HepG2 (cell line): ENCODE results near the gene NINL. TPM values are rescaled to one million over a fixed set of nuclear protein-coding genes. Genes with fewer than 3 reads are reported as not detected.
A peak's percentile ranks its signal among the peaks of the same experiment; 100 is the strongest.

Source experiments
- ASH2L ChIP-seq: fragments of 300-600, 200-600 bp; sonication (generic); IDR thresholded peaks from 2 replicates; pipeline ENCODE4 v1.7.0; 2017; ENCODE audit warnings: low read depth, mild to moderate bottlenecking, moderate library complexity, mixed read lengths, low read length; ENCODE audit not compliant: insufficient read length
- ATF4 ChIP-seq, 2 experiments: fragments of 450-650 bp in 1 of 2; sonication (generic) in 1 of 2; formaldehyde crosslinking; IDR thresholded peaks; 2 replicates each; pipeline versions ENCODE4 v1.5.0 to v1.8.0; 2020 to 2022; ENCODE audit warnings: mild to moderate bottlenecking in 1 of 2, missing genetic modification reagents in 1 of 2
- CCDC6 ChIP-seq: sonication (generic); formaldehyde crosslinking; IDR thresholded peaks from 2 replicates; pipeline ENCODE4 v1.8.1; 2022; ENCODE audit warnings: mild to moderate bottlenecking, missing genetic modification reagents, moderate library complexity
- CREB1 ChIP-seq, 2 experiments: fragments of 450-650 bp in 1 of 2; IDR thresholded peaks; 2 replicates each; pipeline ENCODE4 v1.6.1; 2016 to 2017; ENCODE audit warnings: control low read depth in 1 of 2, mild to moderate bottlenecking in 1 of 2, missing compliant biosample characterization in 1 of 2, missing genetic modification characterization in 1 of 2
- HMG20B ChIP-seq: conservative IDR thresholded peaks from 2 replicates; pipeline ENCODE4 v1.6.1; 2016; ENCODE audit warnings: missing genetic modification reagents, missing compliant biosample characterization
- HOXA9 ChIP-seq: sonication (generic); formaldehyde crosslinking; IDR thresholded peaks from 2 replicates; pipeline ENCODE4 v1.8.1; 2022; ENCODE audit warnings: missing genetic modification reagents, mild to moderate bottlenecking, moderate library complexity, borderline replicate concordance
- KAT8 ChIP-seq: IDR thresholded peaks from 2 replicates; pipeline ENCODE4 v1.6.1; 2016; ENCODE audit warnings: missing genetic modification reagents, missing compliant biosample characterization
- KDM2A ChIP-seq: sonication (generic); formaldehyde crosslinking; IDR thresholded peaks from 2 replicates; pipeline ENCODE4 v1.4.0; 2020; ENCODE audit warnings: low read depth, missing genetic modification reagents, borderline replicate concordance
- KLF16 ChIP-seq, 2 experiments: sonication (generic) in 1 of 2; formaldehyde crosslinking in 1 of 2; IDR thresholded peaks; 2 replicates each; pipeline versions ENCODE4 v1.6.1 to v1.8.0; 2016 to 2023; ENCODE audit warnings: missing genetic modification reagents in 2 of 2, missing compliant biosample characterization in 1 of 2
- MTA1 ChIP-seq: sonication (generic); formaldehyde crosslinking; IDR thresholded peaks from 2 replicates; pipeline ENCODE4 v1.4.0; 2020; ENCODE audit warnings: missing genetic modification reagents, mild to moderate bottlenecking, borderline replicate concordance
- MXD4 ChIP-seq: IDR thresholded peaks from 2 replicates; pipeline ENCODE4 v1.6.1; 2016; ENCODE audit warnings: mild to moderate bottlenecking, missing biosample characterization, missing genetic modification reagents
- RCOR2 ChIP-seq: IDR thresholded peaks from 2 replicates; pipeline ENCODE4 v1.6.1; 2016; ENCODE audit warnings: missing biosample characterization, missing genetic modification reagents
- SALL1 ChIP-seq: sonication (generic); formaldehyde crosslinking; IDR thresholded peaks from 2 replicates; pipeline ENCODE4 v1.8.0; 2022; ENCODE audit warnings: mild to moderate bottlenecking, missing genetic modification reagents
- TEAD3 ChIP-seq: optimal IDR thresholded peaks from 2 replicates; pipeline ENCODE3; 2016; ENCODE audit warnings: borderline replicate concordance
- ZNF124 ChIP-seq: sonication (generic); formaldehyde crosslinking; IDR thresholded peaks from 2 replicates; pipeline ENCODE4 v1.4.0; 2020; ENCODE audit warnings: missing genetic modification reagents
- ZNF20 ChIP-seq: sonication (generic); formaldehyde crosslinking; IDR thresholded peaks from 2 replicates; pipeline ENCODE4 v1.4.0; 2020; ENCODE audit warnings: mild to moderate bottlenecking, moderate library complexity, missing genetic modification reagents
- ZNF317 ChIP-seq: sonication (generic); formaldehyde crosslinking; IDR thresholded peaks from 2 replicates; pipeline ENCODE4 v1.5.0; 2020; ENCODE audit warnings: mild to moderate bottlenecking, missing genetic modification reagents
- ZNF326 ChIP-seq: sonication (generic); formaldehyde crosslinking; IDR thresholded peaks from 2 replicates; pipeline ENCODE4 v1.4.0; 2020; ENCODE audit warnings: missing genetic modification reagents, borderline replicate concordance
- ZNF713 ChIP-seq: sonication (generic); formaldehyde crosslinking; IDR thresholded peaks from 2 replicates; pipeline ENCODE4 v1.4.0; 2020; ENCODE audit warnings: mild to moderate bottlenecking, missing genetic modification reagents
- ZNF782 ChIP-seq: sonication (generic); formaldehyde crosslinking; IDR thresholded peaks from 2 replicates; pipeline ENCODE4 v1.4.0; 2020; ENCODE audit warnings: missing genetic modification reagents, mild to moderate bottlenecking, borderline replicate concordance
- polyA plus RNA-seq, 8 experiments: library from polyadenylated mRNA; depleted of rRNA in 3 of 8; stranded (reverse) in 7 of 8; unstranded in 1 of 8; fragments of >200 nt; fragmentation: Illumina TruSeq in 4 of 8; extraction: Trizol in 4 of 8; gene quantifications; 2 replicates each; pipeline versions ENCODE4 v1.2.1 to v1.2.3, GENCODE V29; 2011 to 2016; ENCODE audit warnings: low read depth in 4 of 8, missing spikeins in 1 of 8, mixed read lengths in 1 of 8; ENCODE audit not compliant: insufficient read depth in 1 of 8
- total RNA-seq, 5 experiments: library from RNA; depleted of rRNA; stranded (reverse); fragments of >200 nt; fragmentation: Illumina TruSeq; extraction: Trizol; gene quantifications; 2 replicates each; pipeline ENCODE4 v1.2.3, GENCODE V29; 2016; ENCODE audit warnings: low read depth in 1 of 5
- TF ChIP-seq, protein P1 (sequence below): sonication (generic); formaldehyde crosslinking; IDR thresholded peaks from 2 replicates; pipeline ENCODE4 v1.5.0; 2020; ENCODE audit warnings: missing genetic modification reagents, mild to moderate bottlenecking, borderline replicate concordance
- TF ChIP-seq, protein P2 (sequence below): sonication (generic); formaldehyde crosslinking; IDR thresholded peaks from 2 replicates; pipeline ENCODE4 v1.5.0; 2020; ENCODE audit warnings: mild to moderate bottlenecking, missing genetic modification reagents
- TF ChIP-seq, protein P3 (sequence below): sonication (generic); formaldehyde crosslinking; IDR thresholded peaks from 2 replicates; pipeline ENCODE4 v1.8.0; 2022; ENCODE audit warnings: mild to moderate bottlenecking, missing genetic modification reagents, moderate library complexity

NINL gene
- total and polyA plus RNA-seq, 2 of the 13 experiments (the other 11 are each of a cell fraction or from before 2014, with no cell fraction given): 32.3 to 34.3 TPM

DNA sequence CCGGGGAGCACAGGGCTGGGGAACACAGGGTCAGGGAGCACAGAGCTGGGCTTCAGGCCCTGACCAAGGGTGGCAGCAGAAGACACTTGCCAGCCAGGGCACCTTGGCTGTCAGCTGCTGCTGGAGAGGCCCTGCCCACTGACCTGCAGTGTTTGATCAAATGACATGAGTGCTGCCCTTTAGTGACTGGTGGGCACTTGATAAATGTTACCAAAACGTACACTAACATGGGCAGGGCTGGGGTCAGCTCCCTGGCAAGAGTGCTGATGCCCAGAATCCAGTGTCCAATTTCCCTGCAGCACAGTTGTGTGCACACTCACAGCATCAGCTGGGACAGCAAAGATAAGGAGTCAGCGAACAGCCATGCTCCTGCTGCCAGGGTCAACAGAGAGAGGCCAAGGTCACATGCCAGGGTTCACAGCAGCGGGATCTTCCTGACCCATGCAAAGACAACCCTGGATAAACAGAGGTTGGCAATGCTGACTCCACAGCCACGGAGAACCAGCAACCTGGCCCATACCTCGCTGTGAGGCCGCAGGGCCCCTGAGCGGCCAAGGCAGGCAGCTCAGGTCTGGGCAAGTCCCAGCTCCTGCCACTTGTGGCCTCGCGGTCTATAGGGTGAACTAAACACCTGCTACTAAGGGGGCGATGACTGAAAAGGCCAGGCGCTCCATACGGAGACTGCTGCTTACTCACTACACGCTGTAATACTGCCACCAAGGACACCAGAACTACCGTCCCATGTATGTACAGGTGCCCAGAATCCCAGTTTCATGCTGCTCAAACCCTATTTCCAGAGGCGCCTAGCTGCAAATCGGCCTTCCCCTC lies 46.3 kb downstream of the NINL start (continued):
- TF ChIP-seq SALL1 (CRISPR knock-in tag) (peak; percentile 99), MXD4 (CRISPR knock-in tag) (peak; percentile 89), KAT8 (CRISPR knock-in tag) (peak; percentile 65; the same call in 1 of the 2 replicates), ZNF326 (CRISPR knock-in tag) (no peak), TEAD3 (CRISPR knock-in tag) (peak; percentile 96), ZNF782 (peak; percentile 60; the same call in 1 of the 2 replicates), MTA1 (CRISPR knock-in tag) (peak; percentile 100), CREB1 (IDR thresholded peaks at IDR 0.05) (no peak), CREB1 (CRISPR knock-in tag; IDR thresholded peaks at IDR 0.05) (no peak), KDM2A (peak; percentile 76), HOXA9 (no peak), ASH2L (peak; percentile 60), ATF4 (CRISPR knock-in tag; IDR thresholded peaks at IDR 0.05) (no peak; a peak in 1 of 4 replicates), ZNF124 (CRISPR knock-in tag) (no peak; the same call in 1 of the 2 replicates), ZNF317 (CRISPR knock-in tag) (peak; percentile 77; the same call in 1 of the 2 replicates), RCOR2 (peak; percentile 97), HMG20B (peak; percentile 83), CCDC6 (no peak), ZNF713 (CRISPR knock-in tag) (peak; percentile 74; the same call in 1 of the 2 replicates), KLF16 (CRISPR knock-in tag; IDR thresholded peaks at IDR 0.05) (peak in 1 of 2 experiments; percentile 77; a peak in 2 of 4 replicates), ZNF20 (CRISPR knock-in tag) (no peak)
- TF ChIP-seq, protein P1, sequence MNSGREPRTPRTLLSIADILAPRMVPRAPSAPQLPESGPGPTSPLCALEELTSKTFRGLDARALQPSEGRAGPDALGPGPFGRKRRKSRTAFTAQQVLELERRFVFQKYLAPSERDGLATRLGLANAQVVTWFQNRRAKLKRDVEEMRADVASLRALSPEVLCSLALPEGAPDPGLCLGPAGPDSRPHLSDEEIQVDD (CRISPR knock-in tag): no peak
- TF ChIP-seq, protein P2, sequence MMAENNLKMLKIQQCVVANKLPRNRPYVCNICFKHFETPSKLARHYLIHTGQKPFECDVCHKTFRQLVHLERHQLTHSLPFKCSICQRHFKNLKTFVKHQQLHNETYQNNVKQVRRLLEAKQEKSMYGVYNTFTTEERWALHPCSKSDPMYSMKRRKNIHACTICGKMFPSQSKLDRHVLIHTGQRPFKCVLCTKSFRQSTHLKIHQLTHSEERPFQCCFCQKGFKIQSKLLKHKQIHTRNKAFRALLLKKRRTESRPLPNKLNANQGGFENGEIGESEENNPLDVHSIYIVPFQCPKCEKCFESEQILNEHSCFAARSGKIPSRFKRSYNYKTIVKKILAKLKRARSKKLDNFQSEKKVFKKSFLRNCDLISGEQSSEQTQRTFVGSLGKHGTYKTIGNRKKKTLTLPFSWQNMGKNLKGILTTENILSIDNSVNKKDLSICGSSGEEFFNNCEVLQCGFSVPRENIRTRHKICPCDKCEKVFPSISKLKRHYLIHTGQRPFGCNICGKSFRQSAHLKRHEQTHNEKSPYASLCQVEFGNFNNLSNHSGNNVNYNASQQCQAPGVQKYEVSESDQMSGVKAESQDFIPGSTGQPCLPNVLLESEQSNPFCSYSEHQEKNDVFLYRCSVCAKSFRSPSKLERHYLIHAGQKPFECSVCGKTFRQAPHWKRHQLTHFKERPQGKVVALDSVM (CRISPR knock-in tag): 0 out of 2 replicates have a peak, but pooled peaks have one; percentile 18
- TF ChIP-seq, protein P3, sequence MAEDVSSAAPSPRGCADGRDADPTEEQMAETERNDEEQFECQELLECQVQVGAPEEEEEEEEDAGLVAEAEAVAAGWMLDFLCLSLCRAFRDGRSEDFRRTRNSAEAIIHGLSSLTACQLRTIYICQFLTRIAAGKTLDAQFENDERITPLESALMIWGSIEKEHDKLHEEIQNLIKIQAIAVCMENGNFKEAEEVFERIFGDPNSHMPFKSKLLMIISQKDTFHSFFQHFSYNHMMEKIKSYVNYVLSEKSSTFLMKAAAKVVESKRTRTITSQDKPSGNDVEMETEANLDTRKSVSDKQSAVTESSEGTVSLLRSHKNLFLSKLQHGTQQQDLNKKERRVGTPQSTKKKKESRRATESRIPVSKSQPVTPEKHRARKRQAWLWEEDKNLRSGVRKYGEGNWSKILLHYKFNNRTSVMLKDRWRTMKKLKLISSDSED (CRISPR knock-in tag): no peak
